Mesothelial cell of epicardium (in vitro differentiated cells): ENCODE data around the gene HECW1. TPM values are rescaled to one million over a fixed set of nuclear protein-coding genes. Genes with fewer than 3 reads are reported as not detected.

Source experiments
- DNase-seq, 2 experiments: peaks; one replicate each; pipeline ENCODE4 v3.0.0; 2021; ENCODE audit warnings: low spot score in 2 of 2; ENCODE audit not compliant: unreplicated experiment in 2 of 2
- H3K27ac Mint-ChIP-seq: 2 replicates; pipeline ENCODE4 v1.8.0; 2021; ENCODE audit warnings: mixed read lengths
- H3K27me3 Mint-ChIP-seq: 2 replicates; pipeline ENCODE4 v1.8.0; 2021; ENCODE audit warnings: low read depth, mixed read lengths
- H3K36me3 Mint-ChIP-seq: 2 replicates; pipeline ENCODE4 v1.8.0; 2021; ENCODE audit warnings: mixed read lengths
- H3K4me1 Mint-ChIP-seq: 2 replicates; pipeline ENCODE4 v1.8.0; 2021; ENCODE audit warnings: mixed read lengths
- H3K4me3 Mint-ChIP-seq: 2 replicates; pipeline ENCODE4 v1.8.0; 2021; ENCODE audit warnings: mild to moderate bottlenecking, moderate library complexity, mixed read lengths
- H3K9me3 Mint-ChIP-seq: 2 replicates; pipeline ENCODE4 v1.8.0; 2021; ENCODE audit warnings: mixed read lengths
- total RNA-seq: library from RNA; stranded (reverse); gene quantifications from 3 replicates; pipeline ENCODE4 v1.2.1, GENCODE V29; 2021
- TF ChIP-seq, protein P1 (sequence below): fragments of 200-600 bp; sonication (generic); IDR thresholded peaks from one replicate; pipeline ENCODE4 v1.5.0; 2021; ENCODE audit warnings: antibody characterized with exemption; ENCODE audit not compliant: unreplicated experiment

The HECW1 gene
- total RNA-seq, 1 donor from 2014 or later: 1.4 TPM

DNA sequence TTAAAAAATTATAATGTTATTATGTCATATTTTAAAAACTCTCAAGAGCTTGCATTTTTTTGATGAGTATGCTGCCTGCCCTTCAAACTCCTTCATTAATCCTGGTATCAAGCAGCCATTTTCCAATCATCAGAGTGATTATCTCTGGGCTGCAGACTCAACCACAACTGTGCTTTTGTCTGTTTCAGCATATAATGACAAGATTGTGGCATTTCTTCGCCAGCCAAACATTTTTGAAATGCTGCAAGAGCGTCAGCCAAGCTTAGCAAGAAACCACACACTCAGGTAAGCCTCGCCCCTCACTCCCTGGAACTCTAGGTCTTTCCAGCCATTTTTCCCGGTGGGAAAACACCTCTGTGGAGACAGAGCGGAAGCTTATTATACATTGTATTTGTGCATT, 380.4 kb downstream of the HECW1 start:
- DNase-seq: no peak
- Mint-ChIP-seq H3K27ac (no peak overlapping the region), H3K36me3 (no peaks in the 10 kb centered on the region), H3K4me1 (peaks cover 9% of the 10 kb centered on the region), H3K9me3 (no peaks in the 10 kb centered on the region), H3K4me3 (no peak overlapping the region), H3K27me3 (peaks cover 21% of the 10 kb centered on the region)
- TF ChIP-seq, protein P1, sequence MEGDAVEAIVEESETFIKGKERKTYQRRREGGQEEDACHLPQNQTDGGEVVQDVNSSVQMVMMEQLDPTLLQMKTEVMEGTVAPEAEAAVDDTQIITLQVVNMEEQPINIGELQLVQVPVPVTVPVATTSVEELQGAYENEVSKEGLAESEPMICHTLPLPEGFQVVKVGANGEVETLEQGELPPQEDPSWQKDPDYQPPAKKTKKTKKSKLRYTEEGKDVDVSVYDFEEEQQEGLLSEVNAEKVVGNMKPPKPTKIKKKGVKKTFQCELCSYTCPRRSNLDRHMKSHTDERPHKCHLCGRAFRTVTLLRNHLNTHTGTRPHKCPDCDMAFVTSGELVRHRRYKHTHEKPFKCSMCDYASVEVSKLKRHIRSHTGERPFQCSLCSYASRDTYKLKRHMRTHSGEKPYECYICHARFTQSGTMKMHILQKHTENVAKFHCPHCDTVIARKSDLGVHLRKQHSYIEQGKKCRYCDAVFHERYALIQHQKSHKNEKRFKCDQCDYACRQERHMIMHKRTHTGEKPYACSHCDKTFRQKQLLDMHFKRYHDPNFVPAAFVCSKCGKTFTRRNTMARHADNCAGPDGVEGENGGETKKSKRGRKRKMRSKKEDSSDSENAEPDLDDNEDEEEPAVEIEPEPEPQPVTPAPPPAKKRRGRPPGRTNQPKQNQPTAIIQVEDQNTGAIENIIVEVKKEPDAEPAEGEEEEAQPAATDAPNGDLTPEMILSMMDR: no peak

DNA sequence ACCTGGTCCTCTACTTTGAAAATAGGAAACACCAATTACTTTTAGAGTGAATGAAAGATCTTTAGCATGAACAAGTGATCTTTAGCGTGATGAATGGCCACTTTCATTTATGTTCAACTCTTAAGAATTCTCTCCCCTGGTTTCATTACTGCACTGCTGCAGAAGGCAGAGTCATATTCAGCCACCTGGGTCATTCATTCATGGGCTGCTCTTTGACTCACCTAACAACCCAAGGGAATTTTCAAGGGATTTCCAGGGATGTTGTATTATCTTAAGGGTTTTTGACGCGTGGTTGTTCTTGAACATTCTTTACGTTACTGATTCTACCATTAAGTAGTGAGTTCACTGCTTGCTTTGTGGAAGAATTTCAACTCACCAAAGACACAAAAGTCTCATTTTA, 383.1 kb downstream of the HECW1 start:
- no peaks in the 10 kb centered on the region for H3K9me3 Mint-ChIP-seq
- no peak for DNase-seq
- no peak overlapping the region for H3K4me3 Mint-ChIP-seq
- no peak overlapping the region for H3K27ac Mint-ChIP-seq
- TF ChIP-seq, protein P1: no peak
- H3K27me3 Mint-ChIP-seq: peaks cover 26% of the 10 kb centered on the region
- no peaks in the 10 kb centered on the region for H3K4me1 Mint-ChIP-seq
- no peaks in the 10 kb centered on the region for H3K36me3 Mint-ChIP-seq

DNA sequence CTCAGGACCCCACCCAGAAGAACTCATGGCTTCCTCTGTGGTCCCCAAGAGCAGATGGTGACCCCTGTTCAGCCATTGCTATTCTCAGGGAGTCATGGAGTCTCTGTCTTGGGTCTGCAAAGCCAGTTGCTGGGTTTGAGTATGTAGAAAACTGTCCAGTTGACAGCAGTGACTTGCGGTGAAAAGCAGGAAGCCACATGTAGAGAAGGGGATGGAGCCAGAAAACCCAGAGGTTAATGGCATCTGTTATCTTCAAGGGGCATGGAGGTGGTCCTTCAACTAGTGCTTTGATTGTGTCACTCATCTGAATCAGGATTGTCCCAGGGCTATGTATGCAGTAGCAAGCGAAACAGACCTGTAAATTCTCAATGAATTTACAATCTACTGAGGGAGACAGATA, 384.1 kb downstream of the HECW1 start:
- H3K4me3 Mint-ChIP-seq: no peak overlapping the region

DNA sequence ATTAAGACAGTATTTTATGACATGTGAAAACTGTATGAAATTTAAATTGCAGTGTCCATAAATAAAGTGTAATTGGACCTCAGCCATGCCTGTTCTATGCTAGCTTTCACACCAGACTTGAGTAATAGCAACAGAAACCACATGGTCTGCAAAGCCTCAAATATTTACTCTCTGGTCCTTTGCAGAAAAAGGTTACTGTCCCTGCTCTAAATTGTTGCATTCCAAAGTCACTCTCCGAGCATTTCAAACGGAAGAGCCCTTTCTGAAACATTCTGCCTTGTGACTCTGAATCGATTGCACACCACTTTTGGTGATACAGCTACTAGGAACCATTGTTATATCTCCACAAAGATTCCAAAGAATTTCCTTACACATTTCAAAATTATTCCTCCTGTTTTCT, 389.4 kb downstream of the HECW1 start:
- TF ChIP-seq, protein P1: no peak
- H3K36me3 Mint-ChIP-seq: no peaks in the 10 kb centered on the region
- peaks cover 13% of the 10 kb centered on the region for H3K27me3 Mint-ChIP-seq
- H3K4me1 Mint-ChIP-seq: peaks cover 3% of the 10 kb centered on the region
- no peak overlapping the region for H3K27ac Mint-ChIP-seq
- no peak for DNase-seq
- H3K9me3 Mint-ChIP-seq: no peaks in the 10 kb centered on the region
- H3K4me3 Mint-ChIP-seq: no peak overlapping the region

More for the DNA sequence above, 384.1 kb downstream of the HECW1 start:
- H3K36me3 Mint-ChIP-seq: no peaks in the 10 kb centered on the region
- H3K4me1 Mint-ChIP-seq: no peaks in the 10 kb centered on the region
- H3K27me3 Mint-ChIP-seq: peaks cover 26% of the 10 kb centered on the region
- DNase-seq: no peak
- TF ChIP-seq, protein P1: no peak
- no peak overlapping the region for H3K27ac Mint-ChIP-seq
- no peaks in the 10 kb centered on the region for H3K9me3 Mint-ChIP-seq

DNA sequence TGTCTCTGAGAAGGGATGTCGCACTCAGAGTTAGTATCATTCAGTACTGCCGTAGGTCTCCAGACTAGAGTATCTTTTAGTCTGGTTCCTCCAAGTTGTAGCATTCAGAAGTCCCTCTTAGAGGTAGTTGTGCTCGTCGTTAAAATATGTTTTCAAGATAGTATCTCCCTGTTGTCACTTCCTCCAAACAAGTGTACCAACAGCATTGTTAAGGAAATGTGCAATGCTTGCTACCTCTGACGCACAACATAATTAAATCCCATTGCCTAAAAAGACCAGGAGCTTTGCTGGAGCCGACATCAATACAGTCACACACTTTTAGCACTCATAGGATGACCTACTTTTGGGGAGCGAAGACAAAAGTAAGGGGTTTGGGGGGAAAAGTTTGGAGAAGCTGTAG, 390.5 kb downstream of the HECW1 start:
- H3K9me3 Mint-ChIP-seq: no peaks in the 10 kb centered on the region
- H3K27ac Mint-ChIP-seq: no peak overlapping the region
- no peaks in the 10 kb centered on the region for H3K36me3 Mint-ChIP-seq
- H3K27me3 Mint-ChIP-seq: peaks cover 7% of the 10 kb centered on the region
- DNase-seq: no peak
- TF ChIP-seq, protein P1: no peak
- peaks cover 3% of the 10 kb centered on the region for H3K4me1 Mint-ChIP-seq
- no peak overlapping the region for H3K4me3 Mint-ChIP-seq

DNA sequence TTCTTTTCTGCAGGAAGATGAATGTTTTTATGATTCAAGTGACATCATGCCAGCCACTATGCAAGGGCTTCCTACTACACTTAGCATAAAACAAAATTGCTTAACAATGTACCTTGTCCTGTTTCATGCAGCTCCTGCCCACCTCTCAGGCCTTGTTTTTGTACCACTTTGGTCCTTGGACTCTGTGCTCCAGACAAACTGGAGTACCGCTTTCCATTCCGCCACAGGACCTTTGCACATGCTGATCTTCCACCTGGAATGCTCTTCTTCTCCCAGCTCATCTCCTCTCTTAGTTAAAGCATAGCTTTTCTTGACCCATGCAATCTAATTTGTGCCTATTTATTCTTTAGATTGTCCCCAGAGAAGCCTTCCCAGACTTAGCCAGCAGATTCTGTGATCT, 393.0 kb downstream of the HECW1 start:
- no peak for DNase-seq
- Mint-ChIP-seq H3K9me3 (no peaks in the 10 kb centered on the region), H3K4me1 (peaks cover 3% of the 10 kb centered on the region), H3K36me3 (no peaks in the 10 kb centered on the region), H3K27ac (no peak overlapping the region), H3K4me3 (no peak overlapping the region), H3K27me3 (peaks cover 2% of the 10 kb centered on the region)
- TF ChIP-seq, protein P1: no peak
